ENCODE results near the gene ZNF22.

Gene ZNF22

DNA sequence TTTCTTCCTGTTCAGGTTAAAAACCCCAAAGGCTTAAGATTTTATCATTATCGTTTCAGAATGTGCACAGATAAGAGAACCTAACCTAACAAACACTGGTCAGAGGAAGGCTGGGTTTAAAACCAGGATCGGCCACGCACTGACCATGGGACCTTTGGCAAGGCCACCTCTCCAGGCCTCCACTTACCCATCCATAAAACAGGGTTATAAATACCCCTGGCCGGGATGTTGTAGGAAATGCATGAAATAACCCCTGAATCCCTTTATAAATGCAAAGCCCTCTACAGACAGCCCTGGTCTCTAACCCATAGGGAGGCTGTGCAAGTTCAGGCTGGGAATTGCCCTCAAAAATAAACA is 22.5 kb upstream of the ZNF22 start:
- no peak for DNase-seq

DNA sequence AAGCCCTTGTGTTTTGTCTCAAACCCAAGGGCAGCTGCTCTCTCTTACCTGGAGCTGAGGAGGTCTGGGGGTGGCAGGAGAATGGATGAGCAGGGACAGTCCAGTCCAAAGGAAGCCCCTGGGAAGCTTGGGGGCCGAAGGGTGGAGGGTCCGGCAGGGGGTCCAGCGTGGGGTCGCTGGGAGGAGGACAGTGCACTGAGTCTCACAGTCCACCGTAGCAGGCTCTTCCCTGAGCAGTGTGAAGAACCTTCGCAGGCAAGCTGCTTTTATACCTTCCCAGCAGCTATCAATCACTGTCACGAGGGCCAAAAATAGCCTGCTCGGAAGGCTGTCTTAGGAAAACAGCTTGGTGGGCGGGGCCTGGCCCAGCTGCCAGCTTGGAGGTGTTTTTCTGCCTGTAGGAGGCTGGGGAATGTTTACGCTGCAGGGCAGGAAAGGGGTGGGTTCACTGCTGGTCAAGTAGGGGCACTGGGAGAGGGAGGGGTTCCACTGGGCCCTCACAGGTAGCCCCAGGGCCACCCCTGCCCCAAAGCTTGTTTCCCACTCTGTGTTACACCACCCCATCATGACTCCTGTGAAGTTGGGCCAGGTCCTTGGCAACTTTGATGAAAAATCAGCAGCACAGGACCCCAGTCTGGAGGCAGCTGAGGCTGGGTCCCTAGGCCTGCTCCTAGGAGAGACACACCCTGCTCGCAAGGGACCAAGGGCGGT is 22.0 kb upstream of the ZNF22 start, which contains the start of gene DEPP1:
TSS of gene DEPP1 (minus strand) at position 240 of the 711 bp plus-strand sequence. CDS start 779 bp downstream, outside the sequence.
- DNase-seq, result peak; percentile 85

GRCh38 chr10:44979281-44980191 is 21.2 kb upstream of the ZNF22 start:
- no peak for DNase-seq

GRCh38 chr10:44980309-44981171 is 20.2 kb upstream of the ZNF22 start:
- DNase-seq, result no peak

GRCh38 chr10:44981172-44982113 is 19.3 kb upstream of the ZNF22 start:
- peak; percentile 84 for DNase-seq

DNA sequence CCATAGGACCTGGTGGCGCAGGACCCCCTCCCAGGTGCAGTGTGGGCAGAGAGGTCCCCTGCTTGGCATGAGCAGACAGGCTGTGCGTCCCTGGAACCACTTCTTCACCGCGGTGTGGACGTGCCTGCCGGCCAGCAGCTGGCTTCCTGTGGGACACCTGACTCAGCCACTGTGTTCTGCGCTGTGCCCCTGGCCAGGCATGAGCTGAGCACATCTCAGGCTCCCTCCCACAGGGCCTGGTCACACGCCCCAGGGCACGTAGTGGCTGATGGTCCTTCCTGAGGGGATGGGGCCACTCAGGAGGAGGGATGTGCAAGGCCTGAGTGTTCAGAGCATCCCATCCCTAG is 18.6 kb upstream of the ZNF22 start:
- DNase-seq, result no peak

- no peak for DNase-seq
Measured at GRCh38 chr10:44982496-44982895, 18.2 kb upstream of the ZNF22 start.

DNA sequence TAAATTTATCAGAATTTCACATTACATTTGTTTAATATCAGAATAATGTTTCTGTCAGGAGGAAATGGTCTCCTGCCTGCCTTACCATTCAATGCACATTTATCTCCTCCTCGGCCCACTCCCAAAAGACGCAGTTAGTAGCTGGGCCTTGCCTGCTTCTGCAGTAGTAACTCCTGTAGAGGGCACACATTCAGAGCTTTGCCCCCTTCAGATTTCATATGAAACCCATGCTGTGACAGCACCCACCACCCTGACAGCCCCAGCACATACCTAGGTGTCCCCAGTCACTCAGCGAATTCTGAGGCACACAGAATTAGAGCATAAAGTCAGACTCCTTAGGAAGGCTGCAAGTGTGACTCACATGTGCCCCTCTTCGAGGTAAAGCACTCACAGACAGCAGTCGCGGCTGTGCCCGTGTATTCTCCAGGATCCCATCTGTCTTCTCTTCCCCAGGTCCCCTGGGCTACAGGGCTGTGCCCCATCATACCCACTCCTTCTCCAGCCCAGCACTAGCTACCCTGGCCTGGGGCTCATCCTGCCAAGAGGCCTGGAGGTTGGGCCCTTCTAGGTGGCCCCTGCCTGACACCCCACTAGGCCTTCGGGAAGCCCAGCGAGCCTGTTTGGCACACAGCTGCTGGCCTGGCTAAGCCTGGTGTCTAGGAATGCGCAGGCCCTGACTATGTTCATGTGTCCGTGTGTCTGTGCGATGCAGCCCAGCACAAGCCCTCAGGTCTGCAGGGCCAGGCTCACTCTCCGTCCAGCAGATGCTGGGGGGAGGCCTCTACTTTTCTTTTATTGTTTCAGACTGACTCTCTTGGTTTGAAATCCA is 17.4 kb upstream of the ZNF22 start:
- no peak for DNase-seq

GRCh38 chr10:44983895-44984278 is 16.8 kb upstream of the ZNF22 start:
- no peak for DNase-seq

DNA sequence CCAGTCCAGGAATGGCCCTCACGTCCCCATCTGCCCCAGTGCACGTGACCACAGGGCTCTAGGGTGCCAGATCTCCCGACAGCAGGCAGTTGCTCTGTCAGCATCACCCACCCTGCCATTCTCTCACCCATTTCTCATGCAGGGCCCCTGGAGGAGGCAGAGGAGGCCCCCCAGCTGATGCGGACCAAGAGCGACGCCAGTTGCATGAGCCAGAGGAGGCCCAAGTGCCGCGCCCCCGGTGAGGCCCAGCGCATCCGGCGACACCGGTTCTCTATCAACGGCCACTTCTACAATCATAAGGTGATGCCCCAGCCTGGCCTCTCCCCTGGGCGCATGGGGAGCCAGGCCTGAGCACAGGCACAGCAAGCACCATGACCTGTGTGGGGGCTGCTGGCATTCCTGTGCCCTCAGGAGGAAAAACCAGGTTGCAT is 16.0 kb upstream of the ZNF22 start:
- no peak for DNase-seq

GRCh38 chr10:44985175-44985681 is 15.5 kb upstream of the ZNF22 start:
- no peak for DNase-seq

GRCh38 chr10:44986179-44986578 is 14.5 kb upstream of the ZNF22 start:
- DNase-seq, result no peak

- peak; percentile 33 for DNase-seq
Measured at GRCh38 chr10:44986670-44987069, 14.1 kb upstream of the ZNF22 start.

DNA sequence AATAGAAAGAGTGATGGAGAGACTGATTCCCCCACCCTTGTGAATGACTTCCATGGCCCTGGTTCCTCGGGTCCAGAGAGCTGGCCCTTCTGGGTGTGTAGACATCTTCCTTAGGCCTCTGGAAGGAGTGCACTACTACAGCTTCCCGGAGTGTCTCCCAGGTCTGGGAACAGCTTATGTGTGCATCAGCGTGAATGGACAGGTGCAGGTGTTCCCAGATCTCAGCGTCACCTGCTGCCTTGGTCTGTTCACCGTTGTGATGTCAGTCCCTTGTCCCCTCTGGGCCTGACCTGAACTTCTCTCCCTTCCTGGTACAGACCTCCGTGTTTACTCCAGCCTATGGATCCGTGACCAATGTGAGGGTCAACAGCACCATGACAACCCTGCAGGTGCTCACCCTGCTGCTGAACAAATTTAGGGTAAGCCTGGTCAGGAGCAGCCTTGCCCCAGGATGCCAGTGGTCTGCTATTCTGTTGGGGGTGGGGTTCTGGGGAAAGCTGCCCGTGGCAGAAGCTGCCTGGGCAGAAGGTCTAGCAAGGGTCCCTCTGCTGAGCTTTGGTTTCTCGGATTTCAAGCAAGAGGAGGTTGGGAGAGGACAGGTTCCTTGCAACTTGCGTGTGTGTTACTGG is 11.7 kb upstream of the ZNF22 start:
- no peak for DNase-seq

- DNase-seq, result no peak
Measured at GRCh38 chr10:44989597-44990301, 11.0 kb upstream of the ZNF22 start.

DNA sequence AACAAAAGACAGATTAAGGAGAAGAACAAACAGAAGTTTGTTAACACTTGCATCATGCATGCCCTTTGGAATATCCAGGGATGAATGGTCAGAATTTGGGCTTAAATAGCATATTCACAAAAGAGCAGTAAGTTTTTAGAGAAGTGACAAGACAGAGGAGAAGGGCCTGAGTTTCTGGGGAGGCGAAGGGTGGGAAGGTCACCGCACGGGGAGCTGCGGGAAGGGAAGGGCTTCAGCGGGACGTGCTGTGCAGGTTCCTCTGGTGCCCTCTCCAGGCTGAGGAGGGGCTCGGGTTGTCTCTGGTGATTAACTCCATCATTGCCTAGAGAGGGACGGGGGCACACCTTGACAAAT is 10.4 kb upstream of the ZNF22 start:
- DNase-seq, result no peak

DNA sequence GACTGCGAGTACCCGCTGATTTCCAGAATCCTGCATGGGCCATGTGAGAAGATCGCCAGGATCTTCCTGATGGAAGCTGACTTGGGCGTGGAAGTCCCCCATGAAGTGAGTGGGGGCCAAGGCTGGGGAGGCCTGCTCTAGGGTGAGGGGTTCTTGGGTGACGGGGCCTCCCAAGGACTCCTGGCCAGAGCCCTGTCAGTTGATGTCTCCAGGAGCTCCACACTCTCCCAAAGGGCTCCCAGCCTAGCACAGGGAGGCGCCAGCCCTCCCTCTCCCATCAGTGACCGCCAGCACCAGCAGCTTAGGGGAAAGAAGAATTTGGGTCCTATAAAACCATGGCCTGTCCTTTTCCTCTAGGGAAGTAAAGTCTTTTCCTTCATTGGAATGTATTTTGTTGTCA is 9.8 kb upstream of the ZNF22 start:
- DNase-seq, result no peak

GRCh38 chr10:44991571-44991970 is 9.2 kb upstream of the ZNF22 start:
- no peak for DNase-seq

GRCh38 chr10:44992070-44992731 is 8.5 kb upstream of the ZNF22 start:
- no peak for DNase-seq
